K562 (cell line): Measurements from ENCODE around the gene SPINT1. TPM values are rescaled to one million over a fixed set of nuclear protein-coding genes. Genes with fewer than 3 reads are reported as not detected.

Experiments
- DEAF1 ChIP-seq: fragments of 450-650 bp; formaldehyde crosslinking; IDR thresholded peaks from 2 replicates; pipeline ENCODE4 v1.4.0; 2020; ENCODE audit warnings: mild to moderate bottlenecking, moderate library complexity
- HBP1 ChIP-seq: fragments of 450-650 bp; formaldehyde crosslinking; IDR thresholded peaks from 2 replicates; pipeline ENCODE4 v1.4.0; 2022; ENCODE audit warnings: missing genetic modification characterization
- PHB ChIP-seq: fragments of 250-450 bp; sonication (Bioruptor Pico); IDR thresholded peaks from 2 replicates; pipeline ENCODE4 v1.5.0; 2021
- ZBTB11 ChIP-seq, 3 experiments: fragments of 200-800 bp in 1 of 3; fragments of 250-450 bp in 1 of 3; fragments of 450-650 bp in 1 of 3; sonication (Bioruptor Pico) in 1 of 3; sonication (Bioruptor generic) in 1 of 3; formaldehyde crosslinking in 1 of 3; IDR thresholded peaks; 2 replicates each; pipeline versions ENCODE4 v1.6.1 to v1.8.0; 2016 to 2022; ENCODE audit warnings: mild to moderate bottlenecking in 2 of 3, missing genetic modification characterization in 2 of 3, missing compliant biosample characterization in 1 of 3, moderate library complexity in 1 of 3
- ZFPM2 ChIP-seq: fragments of 250-450 bp; sonication (Bioruptor Pico); IDR thresholded peaks from 2 replicates; pipeline ENCODE4 v1.5.1; 2022; ENCODE audit warnings: mild to moderate bottlenecking
- ZNF253 ChIP-seq: fragments of 250-450 bp; sonication (Bioruptor Pico); conservative IDR thresholded peaks from 2 replicates; pipeline ENCODE4 v1.6.1; 2021; ENCODE audit warnings: mild to moderate bottlenecking
- ZNF518B ChIP-seq: fragments of 250-450 bp; sonication (Bioruptor Pico); IDR thresholded peaks from 2 replicates; pipeline ENCODE4 v1.5.0; 2021; ENCODE audit warnings: mild to moderate bottlenecking, moderate library complexity
- polyA plus RNA-seq, 8 experiments: library from polyadenylated mRNA; depleted of rRNA in 4 of 8; stranded (reverse) in 5 of 8; unstranded in 3 of 8; fragments of >200 nt; fragmentation: Nextera tagmentation in 2 of 8; fragmentation: Illumina TruSeq in 1 of 8; extraction: Ambion mirVana in 2 of 8; extraction: Trizol in 1 of 8; gene quantifications; 2 replicates each; pipeline versions ENCODE4 v1.2.1 to v1.2.3, GENCODE V29; 2011 to 2014; ENCODE audit warnings: inconsistent platforms in 1 of 8, missing spikeins in 1 of 8
- total RNA-seq, 7 experiments: library from RNA; depleted of rRNA in 6 of 7; stranded (reverse); fragments of >200 nt in 6 of 7; fragmentation: Illumina TruSeq in 2 of 7; extraction: Trizol in 2 of 7; gene quantifications; 2 replicates each; pipeline versions ENCODE4 v1.2.1 to v1.2.3, GENCODE V29; 2011 to 2021; ENCODE audit warnings: low replicate concordance in 1 of 7

The SPINT1 gene
- total and polyA plus RNA-seq, 9 of the 15 experiments (the other 6 are each of a cell fraction or from before 2014, with no cell fraction given): 0.78 to 4.5 (median 1.5) TPM

- TF ChIP-seq ZBTB11 (CRISPR knock-in tag; IDR thresholded peaks at IDR 0.05): no peak
- TF ChIP-seq ZFPM2 (CRISPR knock-in tag): no peak
- no peak for TF ChIP-seq ZNF518B (CRISPR knock-in tag)
- TF ChIP-seq HBP1: no peak
- TF ChIP-seq ZNF253: no peak
- TF ChIP-seq PHB (CRISPR knock-in tag): no peak
- no peak for TF ChIP-seq DEAF1 (CRISPR knock-in tag)
These were observed 60.8 kb downstream of the SPINT1 start (continued) for GRCh38 chr15:40904552-40905201.
